K562 (cell line): ENCODE results near the gene PRRT1. TPM values are rescaled to one million over a fixed set of nuclear protein-coding genes. Genes with fewer than 3 reads are reported as not detected.

Experiments used
- ATAC-seq: fragments of 200-7000 bp; cut with Tn5 transposase; 3 replicates; pipeline ENCODE4 v1.9.1; 2020; ENCODE audit warnings: moderate library complexity
- BruUV-seq: library from RNA; stranded (reverse); fragments of 400-500 nt; replicated peaks from 2 replicates; lab custom pipeline; 2021; lab: Mats Ljungman, UMichigan
- CTCF ChIA-PET: fragments of 300-600 bp; formaldehyde crosslinking; extraction: SDS; loops from one replicate; lab custom pipeline; 2021; ENCODE audit warnings: low intra/inter-chr PET ratio; lab: Yijun Ruan, JAX
- POLR2A ChIA-PET: fragments of 300-600, 350-650 bp; sonication (Branson Sonifier 250); formaldehyde crosslinking; extraction: SDS; loops from one replicate; lab custom pipeline; 2021; ENCODE audit warnings: antibody characterized with exemption, inconsistent platforms; lab: Yijun Ruan, JAX
- DNase-seq, 4 experiments: peaks; one replicate each; pipeline versions ENCODE4 v3.0.0 to v3.0.0-alpha.2; 2011 to 2018; ENCODE audit warnings: low spot score in 3 of 4, mixed read lengths in 3 of 4; ENCODE audit errors: extremely low read depth in 1 of 4
- FAIRE-seq: peaks from 2 replicates; lab custom pipeline; 2011; peaks lifted over from hg19 to GRCh38; lab: Jason Lieb, UNC
- H2AFZ ChIP-seq: 2 replicates; pipeline ENCODE4 v1.6.0; 2011; ENCODE audit warnings: low read depth, low read length, control low read depth, inconsistent platforms
- H3K27ac ChIP-seq: fragments of 200-600 bp; 3 replicates; pipeline ENCODE4 v1.8.0; 2011; ENCODE audit warnings: low read depth, mild to moderate bottlenecking, control low read depth, inconsistent platforms, low read length, moderate library complexity, mixed read lengths; ENCODE audit errors: extremely low read depth
- H3K27me3 ChIP-seq, 2 experiments: fragments of 300-600 bp in 1 of 2; 2 replicates in 1 of 2; 3 replicates in 1 of 2; pipeline versions ENCODE4 v1.6.0 to v1.8.0; 2011; ENCODE audit warnings: inconsistent platforms in 2 of 2, low read length in 2 of 2, mild to moderate bottlenecking in 1 of 2, mixed read lengths in 1 of 2, moderate library complexity in 1 of 2; ENCODE audit not compliant: control insufficient read depth in 2 of 2, insufficient read depth in 2 of 2
- H3K36me3 ChIP-seq: fragments of 300-600 bp; 3 replicates; pipeline ENCODE4 v1.8.0; 2011; ENCODE audit warnings: mild to moderate bottlenecking, low read length, inconsistent platforms; ENCODE audit not compliant: control insufficient read depth, insufficient read depth
- H3K4me1 ChIP-seq, 2 experiments: fragments of 200-600 bp in 1 of 2; replicated peaks in 1 of 2; 2 replicates in 1 of 2; 3 replicates in 1 of 2; pipeline versions ENCODE4 v1.5.1 to v1.8.0; 2011; ENCODE audit warnings: inconsistent platforms in 2 of 2, low read length in 2 of 2, mild to moderate bottlenecking in 1 of 2, mixed read lengths in 1 of 2, moderate library complexity in 1 of 2; ENCODE audit not compliant: control insufficient read depth in 2 of 2, insufficient read depth in 2 of 2
- H3K4me2 ChIP-seq: 2 replicates; pipeline ENCODE4 v1.6.1; 2011; ENCODE audit warnings: low read length, control low read depth, inconsistent platforms, mixed read lengths; ENCODE audit not compliant: insufficient read depth
- H3K4me3 ChIP-seq: fragments of 200-600 bp; sonication (generic), shearing (Covaris generic); 2 replicates; pipeline ENCODE4 v1.5.1; 2016; ENCODE audit warnings: control low read depth, inconsistent platforms
- H3K79me2 ChIP-seq: fragments of 200-600 bp; 3 replicates; pipeline ENCODE4 v1.8.0; 2011; ENCODE audit warnings: low read length, inconsistent platforms; ENCODE audit not compliant: control insufficient read depth, insufficient read depth
- H3K9ac ChIP-seq, 2 experiments: 2 replicates each; pipeline versions ENCODE4 v1.6.0 to v1.6.1; 2011; ENCODE audit warnings: low read depth in 2 of 2, low read length in 2 of 2, control low read depth in 1 of 2, inconsistent platforms in 1 of 2, mild to moderate bottlenecking in 1 of 2, mixed read lengths in 1 of 2; ENCODE audit not compliant: insufficient read depth in 1 of 2
- H3K9me1 ChIP-seq: one replicate; pipeline ENCODE4 v1.6.0; 2011; ENCODE audit warnings: inconsistent platforms, mild to moderate bottlenecking, low read length, moderate library complexity; ENCODE audit not compliant: control insufficient read depth, insufficient read depth
- H3K9me3 ChIP-seq: replicated peaks from 2 replicates; pipeline ENCODE4 v1.5.1; 2011; ENCODE audit warnings: low read depth, low read length, inconsistent platforms; ENCODE audit not compliant: control insufficient read depth, insufficient read depth
- H4K20me1 ChIP-seq: replicated peaks from 2 replicates; pipeline ENCODE4 v1.6.1; 2011; ENCODE audit warnings: low read length, inconsistent platforms, mixed read lengths; ENCODE audit not compliant: control insufficient read depth, insufficient read depth
- EHMT2 ChIP-seq: fragments of 450-650 bp; IDR thresholded peaks from 2 replicates; pipeline ENCODE4 v1.6.1; 2018; ENCODE audit warnings: antibody characterized with exemption
- HDAC3 ChIP-seq: fragments of 450-650 bp; IDR thresholded peaks from 2 replicates; pipeline ENCODE4 v1.6.1; 2018; ENCODE audit warnings: borderline replicate concordance, mild to moderate bottlenecking, moderate library complexity; ENCODE audit not compliant: partially characterized antibody
- HOXB6 ChIP-seq: fragments of 250-450 bp; sonication (Bioruptor Pico); IDR thresholded peaks from 2 replicates; pipeline ENCODE4 v1.5.1; 2022; ENCODE audit warnings: mild to moderate bottlenecking, borderline replicate concordance
- NFIC ChIP-seq: fragments of 450-650 bp; IDR thresholded peaks from 2 replicates; pipeline ENCODE4 v1.6.1; 2017; ENCODE audit warnings: mild to moderate bottlenecking, inconsistent platforms
- SAFB2 ChIP-seq: fragments of 200-400 bp; formaldehyde crosslinking; IDR thresholded peaks from 2 replicates; pipeline ENCODE4 v1.6.1; 2018; ENCODE audit warnings: borderline replicate concordance, low read length, low read depth, moderate library complexity; ENCODE audit not compliant: severe bottlenecking
- ZBTB1 ChIP-seq: sonication (generic); formaldehyde crosslinking; IDR thresholded peaks from 2 replicates; pipeline ENCODE4 v1.8.1; 2023; ENCODE audit warnings: missing genetic modification reagents, low read depth, mild to moderate bottlenecking, borderline replicate concordance
- ZFP36 ChIP-seq: fragments of 150-350 bp; IDR thresholded peaks from 2 replicates; pipeline ENCODE4 v1.6.1; 2018; ENCODE audit warnings: low read length, low read depth; ENCODE audit not compliant: partially characterized antibody
- ZNF316 ChIP-seq: fragments of 450-650 bp; IDR thresholded peaks from 2 replicates; pipeline ENCODE4 v1.6.1; 2016
- ZNF436 ChIP-seq: fragments of 250-450, 450-650 bp; sonication (Bioruptor Pico); formaldehyde crosslinking; IDR thresholded peaks from 2 replicates; pipeline ENCODE4 v1.7.0; 2020; ENCODE audit warnings: mild to moderate bottlenecking
- ZNF57 ChIP-seq: fragments of 450-650 bp; formaldehyde crosslinking; IDR thresholded peaks from 2 replicates; pipeline ENCODE4 v1.4.0; 2020; ENCODE audit warnings: mild to moderate bottlenecking, moderate library complexity
- WGBS: fragments of 100-300 bp; shearing (Covaris generic); methylation state at CpG from one replicate; pipeline ENCODE4 v1.1.6; 2016; ENCODE audit warnings: low coverage, mixed read lengths; ENCODE audit not compliant: insufficient coverage; ENCODE audit errors: missing lambda C conversion rate; 5-methylcytosine and 5-hydroxymethylcytosine counted together
- in situ Hi-C: fragments of 300-500 bp; cut with MboI; formaldehyde crosslinking; loops from 4 replicates; pipeline ENCODE4 v1.15.0; 2018; ENCODE audit warnings: inconsistent platforms, mixed read lengths
- intact Hi-C: fragments of 100-400 bp; cut with micrococcal nuclease; formaldehyde crosslinking; loops from 2 replicates; pipeline ENCODE4 v1.14.2; 2022
- polyA plus RNA-seq, 8 experiments: library from polyadenylated mRNA; depleted of rRNA in 4 of 8; stranded (reverse) in 5 of 8; unstranded in 3 of 8; fragments of >200 nt; fragmentation: Nextera tagmentation in 2 of 8; fragmentation: Illumina TruSeq in 1 of 8; extraction: Ambion mirVana in 2 of 8; extraction: Trizol in 1 of 8; gene quantifications; 2 replicates each; pipeline versions ENCODE4 v1.2.1 to v1.2.3, GENCODE V29; 2011 to 2014; ENCODE audit warnings: inconsistent platforms in 1 of 8, missing spikeins in 1 of 8
- total RNA-seq, 7 experiments: library from RNA; depleted of rRNA in 6 of 7; stranded (reverse); fragments of >200 nt in 6 of 7; fragmentation: Illumina TruSeq in 2 of 7; extraction: Trizol in 2 of 7; gene quantifications; 2 replicates each; pipeline versions ENCODE4 v1.2.1 to v1.2.3, GENCODE V29; 2011 to 2021; ENCODE audit warnings: low replicate concordance in 1 of 7
- TF ChIP-seq, protein P1 (sequence below): fragments of 450-650 bp; IDR thresholded peaks from 2 replicates; pipeline ENCODE4 v1.6.1; 2016; ENCODE audit warnings: mild to moderate bottlenecking

PRRT1 gene
- total and polyA plus RNA-seq, 9 of the 15 experiments (the other 6 are each of a cell fraction or from before 2014, with no cell fraction given): 0.14 to 3.5 (median 0.41) TPM

DNA sequence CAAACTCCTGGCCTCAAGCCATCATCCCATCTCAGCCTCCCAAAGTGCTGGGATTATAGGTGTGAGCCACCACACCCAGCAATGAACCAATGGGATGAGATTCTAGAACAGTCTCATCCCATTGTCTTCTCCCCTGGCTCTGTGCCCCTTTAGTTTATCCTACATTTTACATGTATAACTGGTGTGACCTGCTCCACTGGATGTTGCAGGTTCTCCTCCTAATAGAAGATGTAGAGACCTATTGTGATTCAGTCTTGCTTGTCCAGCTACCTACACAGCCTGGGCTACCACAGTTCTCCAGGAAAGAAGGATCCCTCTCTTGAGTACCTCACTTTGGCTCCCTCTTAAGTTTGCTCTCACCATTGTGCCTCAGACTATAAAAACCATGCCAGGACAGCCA is 19.6 kb downstream of the PRRT1 start:
- H4K20me1 ChIP-seq: no peaks in the 10 kb centered on the region
- DNase-seq (no peak), FAIRE-seq (no peak), ATAC-seq (no peak)
- in situ Hi-C loops (no loop called here), intact Hi-C loops (loop anchor here (5.0 kb wide), 1 partner anchor 1070 kb away; the partner anchor contains the start of genes HSD17B8, RXRB and SLC39A7)
- H3K9me1 ChIP-seq: no peaks in the 10 kb centered on the region
- H3K9ac ChIP-seq: no peak overlapping the region
- no peaks in the 10 kb centered on the region for H3K27me3 ChIP-seq
- peaks cover 27% of the 10 kb centered on the region for H3K79me2 ChIP-seq
- ChIA-PET POLR2A (interaction anchor here (0.5 to 3.9 kb wide), 13 partner anchors 10 to 429 kb away, joined by 3 to 23 read pairs (median 4); no protein-coding TSS in a partner anchor), CTCF (no interaction called here)
- no peak overlapping the region for H2AFZ ChIP-seq
- H3K4me1 ChIP-seq: peaks cover 33 to 43% of the 10 kb centered on the region in 2 experiments
- TF ChIP-seq HOXB6 (CRISPR knock-in tag) (peak; percentile 58; the same call in 1 of the 2 replicates), ZNF57 (no peak), ZFP36 (no peak)
- TF ChIP-seq, all 486 proteins: peak for 1
- no TSS peak for BruUV-seq
- Histone ChIP-seq H3K36me3 (no peaks in the 10 kb centered on the region; the same call in 2 of the 3 replicates), H3K9me3 (no peaks in the 10 kb centered on the region), H3K27ac (peak overlapping the region; percentile 5; the same call in 1 of the 3 replicates), H3K4me3 (no peak overlapping the region), H3K4me2 (peak overlapping the region; percentile 17; the same call in 1 of the 2 replicates)

DNA sequence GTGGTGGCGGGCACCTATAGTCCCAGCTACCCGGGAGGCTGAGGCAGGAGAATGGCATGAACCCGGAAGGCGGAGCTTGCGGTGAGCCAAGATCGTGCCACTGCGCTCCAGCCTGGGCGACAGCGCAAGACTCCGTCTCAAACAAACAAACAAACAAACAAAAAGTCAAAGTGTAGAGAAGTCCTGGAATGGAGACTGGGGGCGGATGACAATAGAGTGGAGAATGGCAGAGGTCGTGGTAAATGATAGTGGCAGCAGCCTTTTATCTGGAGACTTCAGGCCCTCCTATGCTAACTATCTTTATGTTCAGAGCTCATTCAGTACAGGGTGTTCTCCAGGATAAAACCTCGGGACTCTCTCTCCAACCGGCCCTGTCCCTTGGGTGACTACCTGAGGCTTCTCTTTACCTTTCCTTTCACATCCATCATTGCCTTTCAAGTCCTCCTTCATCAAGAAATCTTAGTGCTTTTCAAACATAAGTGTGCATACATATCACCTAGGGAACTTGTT is 20.2 kb downstream of the PRRT1 start:
- BruUV-seq: no TSS peak
- H2AFZ ChIP-seq: peak overlapping the region; percentile 35; the same call in 1 of the 2 replicates
- no peaks in the 10 kb centered on the region for H3K9me3 ChIP-seq
- POLR2A ChIA-PET: interaction anchor here (0.5 to 3.9 kb wide), 18 partner anchors 10 to 428 kb away, joined by 3 to 23 read pairs (median 4); partner anchors contain the start of genes PBX2 and PRRT1
- in situ Hi-C loops: no loop called here
- ATAC-seq (peak; percentile 19), FAIRE-seq (peak; percentile 86), DNase-seq (peak; percentile 66 to 93 (median 78))
- peak overlapping the region in 1 of 2 experiments; percentile 36; a peak in 1 of 4 replicates for H3K9ac ChIP-seq
- H4K20me1 ChIP-seq: no peaks in the 10 kb centered on the region
- no peaks in the 10 kb centered on the region for H3K9me1 ChIP-seq
- intact Hi-C loops: loop anchor here (2.0 to 5.0 kb wide), 2 partner anchors 45 to 1071 kb away; partner anchors contain the start of genes AGPAT1, HSD17B8, RXRB and SLC39A7
- H3K4me1 ChIP-seq: peaks cover 39 to 45% of the 10 kb centered on the region in 2 experiments
- peaks cover 6% of the 10 kb centered on the region; the same call in 2 of the 3 replicates for H3K36me3 ChIP-seq
- WGBS: 5% methylated on average over 12 of the region's 14 CpGs
- no peaks in the 10 kb centered on the region for H3K27me3 ChIP-seq
- H3K79me2 ChIP-seq: peaks cover 33% of the 10 kb centered on the region
- CTCF ChIA-PET: no interaction called here
- no peak overlapping the region for H3K4me3 ChIP-seq
- peak overlapping the region; percentile 66 for H3K4me2 ChIP-seq
- peak overlapping the region; percentile 60 for H3K27ac ChIP-seq
- TF ChIP-seq HDAC3: peak; percentile 98
- TF ChIP-seq, protein P1, sequence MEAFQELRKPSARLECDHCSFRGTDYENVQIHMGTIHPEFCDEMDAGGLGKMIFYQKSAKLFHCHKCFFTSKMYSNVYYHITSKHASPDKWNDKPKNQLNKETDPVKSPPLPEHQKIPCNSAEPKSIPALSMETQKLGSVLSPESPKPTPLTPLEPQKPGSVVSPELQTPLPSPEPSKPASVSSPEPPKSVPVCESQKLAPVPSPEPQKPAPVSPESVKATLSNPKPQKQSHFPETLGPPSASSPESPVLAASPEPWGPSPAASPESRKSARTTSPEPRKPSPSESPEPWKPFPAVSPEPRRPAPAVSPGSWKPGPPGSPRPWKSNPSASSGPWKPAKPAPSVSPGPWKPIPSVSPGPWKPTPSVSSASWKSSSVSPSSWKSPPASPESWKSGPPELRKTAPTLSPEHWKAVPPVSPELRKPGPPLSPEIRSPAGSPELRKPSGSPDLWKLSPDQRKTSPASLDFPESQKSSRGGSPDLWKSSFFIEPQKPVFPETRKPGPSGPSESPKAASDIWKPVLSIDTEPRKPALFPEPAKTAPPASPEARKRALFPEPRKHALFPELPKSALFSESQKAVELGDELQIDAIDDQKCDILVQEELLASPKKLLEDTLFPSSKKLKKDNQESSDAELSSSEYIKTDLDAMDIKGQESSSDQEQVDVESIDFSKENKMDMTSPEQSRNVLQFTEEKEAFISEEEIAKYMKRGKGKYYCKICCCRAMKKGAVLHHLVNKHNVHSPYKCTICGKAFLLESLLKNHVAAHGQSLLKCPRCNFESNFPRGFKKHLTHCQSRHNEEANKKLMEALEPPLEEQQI: peak; percentile 98
- peak; percentile 97 for TF ChIP-seq NFIC
- no peak for TF ChIP-seq ZNF436 (CRISPR knock-in tag)
- TF ChIP-seq SAFB2: no peak
- no peak for TF ChIP-seq ZNF316
- peak; percentile 77; the same call in 1 of the 2 replicates for TF ChIP-seq EHMT2
- no peak for TF ChIP-seq ZBTB1
